Left lung (tissue), 10 donors: ENCODE data around the gene SPRTN. TPM values are rescaled to one million over a fixed set of nuclear protein-coding genes. Genes with fewer than 3 reads are reported as not detected.
A peak's percentile ranks its signal among the peaks of the same experiment; 100 is the strongest.

ENCODE experiments used
- ATAC-seq: fragments of 200-7000 bp; cut with Tn5 transposase; one replicate; pipeline ENCODE4 v1.9.1; 2020; ENCODE audit warnings: moderate library complexity
- DNase-seq, 4 donors: peaks; one replicate each; pipeline ENCODE4 v3.0.0-alpha.2; 2013 to 2020
- H3K27ac ChIP-seq, 2 donors: fragments of 200-600 bp; sonication (generic) in 1 of 2; one replicate each; pipeline versions ENCODE4 v1.5.0 to v1.8.0; 2020 to 2021
- H3K27me3 ChIP-seq, 2 donors: fragments of 200-600 bp; sonication (generic) in 1 of 2; one replicate each; pipeline versions ENCODE4 v1.5.0 to v1.8.0; 2020 to 2021
- H3K36me3 ChIP-seq, 2 donors: fragments of 200-600 bp; sonication (generic) in 1 of 2; one replicate each; pipeline versions ENCODE4 v1.5.0 to v1.8.0; 2020 to 2021
- H3K4me1 ChIP-seq, 2 donors: fragments of 200-600 bp; one replicate each; pipeline ENCODE4 v1.8.0; 2021
- H3K4me3 ChIP-seq, 2 donors: fragments of 200-600 bp; sonication (generic) in 1 of 2; one replicate each; pipeline versions ENCODE4 v1.5.0 to v1.8.0; 2020 to 2021; ENCODE audit warnings: mild to moderate bottlenecking in 1 of 2
- H3K9me3 ChIP-seq, 2 donors: fragments of 200-600 bp; sonication (generic) in 1 of 2; one replicate each; pipeline versions ENCODE4 v1.5.0 to v1.8.0; 2020 to 2021
- CTCF ChIP-seq, 2 donors: fragments of 200-600 bp; sonication (generic) in 1 of 2; IDR thresholded peaks; one replicate each; pipeline versions ENCODE4 v1.5.0 to v1.8.0; 2021; ENCODE audit warnings: antibody characterized with exemption in 2 of 2
- intact Hi-C, 2 donors: fragments of 100-400 bp; cut with DNase I; formaldehyde crosslinking; loops; one replicate each; pipeline versions ENCODE4 v1.11.2 to v1.14.2; 2022
- polyA plus RNA-seq, 6 donors: library from polyadenylated mRNA; unstranded; fragments of 120-200 nt; gene quantifications; one replicate each; pipeline ENCODE4 v1.2.1, GENCODE V29; 2013; ENCODE audit not compliant: insufficient read length in 6 of 6
- total RNA-seq, 2 donors: library from RNA; stranded (reverse); fragmentation: NEBNext Ultra II Directional; extraction: Animal tissue kit (Norgen Biotek cat#: 25700); gene quantifications; one replicate each; pipeline ENCODE4 v1.2.1, GENCODE V29; 2021
- donor health status: DM: no; HTN: yes; CAD: no.
- donor health status: DM: no; HTN: no; CAD: no.

The SPRTN gene
- total and polyA plus RNA-seq, 8 donors, result 9.4 to 16.7 (median 14.5) TPM

- H3K4me1 ChIP-seq, result peaks cover 38 to 73% of the 10 kb centered on the region in 2 donors
- intact Hi-C loops, result no loop called here
These were observed 3.1 kb upstream of the SPRTN start for GRCh38 chr1:231334952-231335351.

GRCh38 chr1:231335663-231336602, 2.2 kb upstream of the SPRTN start:
- Histone ChIP-seq H3K27me3 (no peaks in the 10 kb centered on the region), H3K4me3 (peak overlapping the region; percentile 92), H3K9me3 (no peaks in the 10 kb centered on the region), H3K4me1 (peaks cover 38 to 76% of the 10 kb centered on the region in 2 donors), H3K36me3 (peaks cover 0 to 5% of the 10 kb centered on the region in 2 donors), H3K27ac (no peak overlapping the region)
- no peak for ATAC-seq
- DNase-seq, result no peak
- no peak for TF ChIP-seq CTCF (IDR thresholded peaks at IDR 0.05)
- intact Hi-C loops, result no loop called here

More at GRCh38 chr1:231334952-231335351, 3.1 kb upstream of the SPRTN start:
- H3K27me3 ChIP-seq, result no peaks in the 10 kb centered on the region
- H3K36me3 ChIP-seq, result peaks cover 0 to 5% of the 10 kb centered on the region in 2 donors
- H3K27ac ChIP-seq, result no peak overlapping the region
- no peak for DNase-seq
- H3K4me3 ChIP-seq, result peak overlapping the region; percentile 12 to 92
- TF ChIP-seq CTCF (IDR thresholded peaks at IDR 0.05), result no peak
- ATAC-seq, result no peak
- H3K9me3 ChIP-seq, result no peaks in the 10 kb centered on the region

GRCh38 chr1:231337043-231337471, 1.0 kb upstream of the SPRTN start:
- H3K4me1 ChIP-seq, result peaks cover 38 to 67% of the 10 kb centered on the region in 2 donors
- no peaks in the 10 kb centered on the region for H3K27me3 ChIP-seq

GRCh38 chr1:231337472-231338269, 422 bp upstream of the SPRTN start, which contains the start of gene EXOC8:
EXOC8 (minus strand) TSS chr1:231337852; CDS start chr1:231337745, 107 bp downstream.
- peak; percentile 92 for ATAC-seq
- intact Hi-C loops, result no loop called here
- peak within 1 kb of the TSS; percentile 92 for H3K4me3 ChIP-seq
- H3K27me3 ChIP-seq, result no peaks in the 10 kb centered on the region
- peak; percentile 94 to 99 (median 98) for DNase-seq
- TF ChIP-seq CTCF (IDR thresholded peaks at IDR 0.05), result no peak
- H3K27ac ChIP-seq, result peak within 1 kb of the TSS; percentile 89 to 97
- peaks cover 0 to 10% of the 10 kb centered on the region in 2 donors for H3K36me3 ChIP-seq
- H3K4me1 ChIP-seq, result peaks cover 37 to 61% of the 10 kb centered on the region in 2 donors
- H3K9me3 ChIP-seq, result no peaks in the 10 kb centered on the region

More at GRCh38 chr1:231337043-231337471, 1.0 kb upstream of the SPRTN start:
- Histone ChIP-seq H3K36me3 (peaks cover 0 to 7% of the 10 kb centered on the region in 2 donors), H3K27ac (peak overlapping the region; percentile 75 to 97), H3K4me3 (peak overlapping the region; percentile 92), H3K9me3 (no peaks in the 10 kb centered on the region)
- intact Hi-C loops, result no loop called here
- no peak for TF ChIP-seq CTCF (IDR thresholded peaks at IDR 0.05)
- peak in 2 of 4 donors; percentile 51 to 86 for DNase-seq
- peak; percentile 30 for ATAC-seq
